DMS153 (cell line): ENCODE data around the gene INPP5K.
A peak's percentile ranks its signal among the peaks of the same experiment; 100 is the strongest.
"Not testable (repeated sequence)": the region's sequence is repeated elsewhere in the genome, so short reads cannot be mapped to it uniquely, and the experiment has no call there.

ENCODE experiments used
- DNase-seq: peaks from one replicate; lab custom pipeline; 2025; lab: John Stamatoyannopoulos, UW

Gene INPP5K

GRCh38 chr17:1464186-1464585 is 52.2 kb downstream of the INPP5K start:
- DNase-seq = no peak

GRCh38 chr17:1462164-1463112 is 54.0 kb downstream of the INPP5K start:
- DNase-seq = no peak

- no peak for DNase-seq
These were observed 55.0 kb downstream of the INPP5K start for GRCh38 chr17:1461198-1461944.

GRCh38 chr17:1460233-1460632 is 56.2 kb downstream of the INPP5K start:
- DNase-seq = no peak

- peak; percentile 68 for DNase-seq
These were observed 60.4 kb downstream of the INPP5K start, which contains the start of gene CRK for GRCh38 chr17:1455797-1456599. TSS of gene CRK (minus strand) at chr17:1456232. CDS start at chr17:1456117, 115 bp downstream.

- DNase-seq = peak; percentile 13
These were observed 61.1 kb downstream of the INPP5K start for GRCh38 chr17:1455291-1455796.

- DNase-seq = no peak
These were observed 61.9 kb downstream of the INPP5K start for GRCh38 chr17:1454541-1454940.

GRCh38 chr17:1453694-1454093 is 62.7 kb downstream of the INPP5K start:
- DNase-seq = not testable (repeated sequence)

GRCh38 chr17:1452836-1453235 is 63.6 kb downstream of the INPP5K start:
- no peak for DNase-seq

GRCh38 chr17:1450261-1450660 is 66.2 kb downstream of the INPP5K start:
- not testable (repeated sequence) for DNase-seq

GRCh38 chr17:1449412-1449967 is 66.9 kb downstream of the INPP5K start:
- DNase-seq = no peak

- no peak for DNase-seq
These were observed 69.4 kb downstream of the INPP5K start for GRCh38 chr17:1447052-1447451.

GRCh38 chr17:1446201-1446600 is 70.2 kb downstream of the INPP5K start:
- DNase-seq = no peak

- DNase-seq = not testable (repeated sequence)
These were observed 70.7 kb downstream of the INPP5K start for GRCh38 chr17:1445695-1446094.
